MM.1S (cell line): ENCODE results near the gene TRIM36.
A peak's percentile ranks its signal among the peaks of the same experiment; 100 is the strongest.

Experiments used
- DNase-seq: peaks from one replicate; pipeline ENCODE4 v3.0.0-alpha.2; 2015
- H2AFZ ChIP-seq: fragments of 300-600 bp; sonication (generic); 2 replicates; pipeline ENCODE4 v1.6.0; 2016; ENCODE audit warnings: antibody characterized with exemption, low read length
- H3F3A ChIP-seq: fragments of 300-600 bp; sonication (generic); 2 replicates; pipeline ENCODE4 v1.6.1; 2016; ENCODE audit warnings: mild to moderate bottlenecking, antibody characterized with exemption, low read length, moderate library complexity, mixed read lengths; ENCODE audit not compliant: insufficient read depth
- H3K27ac ChIP-seq: fragments of 300-600 bp; sonication (generic); 2 replicates; pipeline ENCODE4 v1.5.1; 2016; ENCODE audit warnings: mild to moderate bottlenecking, low read length
- H3K27me3 ChIP-seq: fragments of 300-600 bp; sonication (generic); replicated peaks from 2 replicates; pipeline ENCODE4 v1.6.0; 2016; ENCODE audit warnings: low read length; ENCODE audit not compliant: insufficient read depth
- H3K36me3 ChIP-seq: fragments of 300-600 bp; sonication (generic); replicated peaks from 2 replicates; pipeline ENCODE4 v1.6.1; 2016; ENCODE audit warnings: mild to moderate bottlenecking, low read length, mixed read lengths; ENCODE audit not compliant: insufficient read depth
- H3K4me1 ChIP-seq: fragments of 300-600 bp; sonication (generic); 2 replicates; pipeline ENCODE4 v1.6.1; 2016; ENCODE audit warnings: low read length, mixed read lengths
- H3K4me2 ChIP-seq: fragments of 300-600 bp; sonication (generic); 2 replicates; pipeline ENCODE4 v1.6.0; 2016; ENCODE audit warnings: low read depth, low read length
- H3K4me3 ChIP-seq: fragments of 300-600 bp; sonication (generic); 2 replicates; pipeline ENCODE4 v1.5.1; 2016; ENCODE audit warnings: low read length, mixed read lengths
- H3K79me2 ChIP-seq: fragments of 300-600 bp; sonication (generic); 2 replicates; pipeline ENCODE4 v1.6.1; 2016; ENCODE audit warnings: mixed run types, low read length, mixed read lengths
- H3K9ac ChIP-seq: fragments of 300-600 bp; sonication (generic); 2 replicates; pipeline ENCODE4 v1.6.1; 2016; ENCODE audit warnings: low read length, mixed read lengths
- H3K9me2 ChIP-seq: fragments of 300-600 bp; sonication (generic); replicated peaks from 2 replicates; pipeline ENCODE4 v1.6.1; 2016; ENCODE audit warnings: mild to moderate bottlenecking, low read length, mixed read lengths; ENCODE audit not compliant: insufficient read depth
- H3K9me3 ChIP-seq: fragments of 300-600 bp; sonication (generic); replicated peaks from 2 replicates; pipeline ENCODE4 v1.6.1; 2016; ENCODE audit warnings: mild to moderate bottlenecking, low read length, mixed read lengths; ENCODE audit not compliant: insufficient read depth
- H4K20me1 ChIP-seq: fragments of 300-600 bp; sonication (generic); 2 replicates; pipeline ENCODE4 v1.6.1; 2016; ENCODE audit warnings: mild to moderate bottlenecking, low read length, moderate library complexity, mixed read lengths; ENCODE audit not compliant: insufficient read depth
- EZH2 ChIP-seq: fragments of 300-600 bp; sonication (generic); optimal IDR thresholded peaks from 2 replicates; pipeline ENCODE3; 2017; ENCODE audit warnings: low read depth, mild to moderate bottlenecking, antibody characterized with exemption, low read length, mixed read lengths
- EZH2phosphoT487 ChIP-seq: fragments of 300-600 bp; sonication (generic); IDR thresholded peaks from 2 replicates; pipeline ENCODE4 v1.6.1; 2018; ENCODE audit warnings: antibody characterized with exemption, low read length
- TF ChIP-seq, protein P1 (sequence below): fragments of 300-600 bp; sonication (generic); IDR thresholded peaks from 2 replicates; pipeline ENCODE4 v1.5.1; 2016; ENCODE audit warnings: antibody characterized with exemption, low read length, mixed read lengths

TRIM36 gene

DNA sequence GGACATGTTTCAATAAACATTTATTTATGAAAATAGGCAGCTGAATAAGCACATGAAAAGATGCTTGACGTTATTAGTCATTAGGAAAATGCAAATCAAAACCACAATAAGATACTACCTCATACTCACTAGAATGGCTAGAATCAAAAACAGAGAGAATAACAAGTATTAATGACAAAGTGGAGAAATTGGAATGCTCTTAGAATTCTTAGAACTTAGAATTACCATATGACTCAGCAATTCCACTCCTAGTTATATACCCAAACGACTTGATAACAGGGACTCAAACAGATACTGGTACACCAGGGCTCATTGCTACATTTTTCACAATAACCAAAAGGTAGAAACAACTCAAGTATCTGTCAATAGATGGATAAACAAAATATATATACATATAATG is 15.1 kb upstream of the TRIM36 start:
- Histone ChIP-seq H3K4me2 (no peak overlapping the region), H3K36me3 (no peaks in the 10 kb centered on the region), H3K79me2 (no peaks in the 10 kb centered on the region), H3K27ac (no peak overlapping the region), H3K4me3 (no peak overlapping the region), H3K27me3 (peaks cover 7% of the 10 kb centered on the region; the same call in 1 of the 2 replicates), H3F3A (no peaks in the 10 kb centered on the region; the same call in 1 of the 2 replicates), H3K9ac (no peak overlapping the region), H4K20me1 (no peaks in the 10 kb centered on the region), H3K4me1 (no peaks in the 10 kb centered on the region), H3K9me3 (no peaks in the 10 kb centered on the region), H2AFZ (no peak overlapping the region), H3K9me2 (no peaks in the 10 kb centered on the region)
- DNase-seq = no peak
- TF ChIP-seq EZH2phosphoT487 (no peak), EZH2 (no peak)
- TF ChIP-seq, protein P1, sequence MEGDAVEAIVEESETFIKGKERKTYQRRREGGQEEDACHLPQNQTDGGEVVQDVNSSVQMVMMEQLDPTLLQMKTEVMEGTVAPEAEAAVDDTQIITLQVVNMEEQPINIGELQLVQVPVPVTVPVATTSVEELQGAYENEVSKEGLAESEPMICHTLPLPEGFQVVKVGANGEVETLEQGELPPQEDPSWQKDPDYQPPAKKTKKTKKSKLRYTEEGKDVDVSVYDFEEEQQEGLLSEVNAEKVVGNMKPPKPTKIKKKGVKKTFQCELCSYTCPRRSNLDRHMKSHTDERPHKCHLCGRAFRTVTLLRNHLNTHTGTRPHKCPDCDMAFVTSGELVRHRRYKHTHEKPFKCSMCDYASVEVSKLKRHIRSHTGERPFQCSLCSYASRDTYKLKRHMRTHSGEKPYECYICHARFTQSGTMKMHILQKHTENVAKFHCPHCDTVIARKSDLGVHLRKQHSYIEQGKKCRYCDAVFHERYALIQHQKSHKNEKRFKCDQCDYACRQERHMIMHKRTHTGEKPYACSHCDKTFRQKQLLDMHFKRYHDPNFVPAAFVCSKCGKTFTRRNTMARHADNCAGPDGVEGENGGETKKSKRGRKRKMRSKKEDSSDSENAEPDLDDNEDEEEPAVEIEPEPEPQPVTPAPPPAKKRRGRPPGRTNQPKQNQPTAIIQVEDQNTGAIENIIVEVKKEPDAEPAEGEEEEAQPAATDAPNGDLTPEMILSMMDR = no peak

DNA sequence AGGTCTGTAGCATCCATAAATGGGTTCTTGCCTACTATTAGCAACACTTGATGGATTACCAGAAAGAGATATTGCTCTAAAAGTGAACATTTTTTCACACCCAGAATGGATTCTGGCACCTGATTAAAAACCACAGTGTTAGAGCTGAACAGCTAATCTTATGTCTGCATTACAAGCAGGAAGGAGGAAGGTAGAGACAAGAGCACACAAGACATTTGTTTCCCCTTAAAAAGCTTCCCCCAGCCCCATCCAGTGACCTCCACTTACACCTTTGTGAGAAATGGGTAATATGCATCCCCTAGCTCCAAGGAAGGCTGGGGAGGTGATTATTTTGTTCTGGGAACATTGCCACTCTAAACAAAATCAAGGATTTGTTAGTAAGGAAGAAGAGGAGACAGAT is 12.0 kb upstream of the TRIM36 start:
- Histone ChIP-seq H3K36me3 (no peaks in the 10 kb centered on the region), H3K4me2 (no peak overlapping the region), H3F3A (no peaks in the 10 kb centered on the region; the same call in 1 of the 2 replicates), H3K27ac (no peak overlapping the region), H3K4me1 (no peaks in the 10 kb centered on the region), H3K27me3 (peaks cover 11% of the 10 kb centered on the region; the same call in 1 of the 2 replicates), H3K4me3 (no peak overlapping the region), H4K20me1 (no peaks in the 10 kb centered on the region), H3K79me2 (no peaks in the 10 kb centered on the region), H3K9ac (no peak overlapping the region), H3K9me3 (no peaks in the 10 kb centered on the region), H3K9me2 (no peaks in the 10 kb centered on the region), H2AFZ (no peak overlapping the region)
- TF ChIP-seq EZH2phosphoT487 = no peak
- TF ChIP-seq, protein P1 = no peak
- TF ChIP-seq EZH2 = no peak
- no peak for DNase-seq

DNA sequence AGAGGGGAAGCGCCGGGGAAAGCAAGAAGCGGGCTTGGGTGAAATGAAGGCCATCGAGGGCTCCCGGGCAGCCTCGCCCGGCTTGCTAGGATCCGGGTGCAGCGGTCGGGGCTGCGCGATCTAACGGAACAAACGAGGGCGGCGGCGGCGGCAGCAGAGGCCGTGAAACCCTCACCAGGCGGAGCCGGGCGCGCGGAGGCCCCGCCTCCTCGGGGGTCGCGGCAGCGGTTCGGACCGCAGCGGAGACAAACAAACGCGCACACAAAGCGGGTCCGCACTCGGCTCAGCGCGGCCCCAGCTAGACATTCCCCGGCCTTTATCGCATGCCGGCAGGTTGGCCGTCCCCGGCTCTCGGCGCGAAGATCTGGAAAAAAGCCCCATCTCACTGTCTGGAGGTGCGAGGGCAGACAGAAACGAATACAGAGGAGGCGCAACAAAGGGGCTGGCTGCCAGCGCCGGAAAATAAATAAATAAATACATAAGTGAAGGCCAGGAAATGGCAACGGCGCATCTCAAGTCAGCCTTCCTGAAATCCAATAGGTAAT is 10.5 kb upstream of the TRIM36 start:
- H3K4me2 ChIP-seq = peak overlapping the region; percentile 82
- no peaks in the 10 kb centered on the region for H3F3A ChIP-seq
- TF ChIP-seq, protein P1 = no peak
- TF ChIP-seq EZH2phosphoT487 = no peak
- no peak for DNase-seq
- H4K20me1 ChIP-seq = no peaks in the 10 kb centered on the region
- no peaks in the 10 kb centered on the region for H3K9me3 ChIP-seq
- H2AFZ ChIP-seq = peak overlapping the region; percentile 84
- peaks cover 11% of the 10 kb centered on the region; the same call in 1 of the 2 replicates for H3K27me3 ChIP-seq
- H3K9ac ChIP-seq = no peak overlapping the region
- no peaks in the 10 kb centered on the region for H3K4me1 ChIP-seq
- H3K27ac ChIP-seq = no peak overlapping the region
- H3K79me2 ChIP-seq = no peaks in the 10 kb centered on the region
- H3K9me2 ChIP-seq = no peaks in the 10 kb centered on the region
- H3K36me3 ChIP-seq = no peaks in the 10 kb centered on the region
- H3K4me3 ChIP-seq = peak overlapping the region; percentile 62
